GM12875 (cell line): ENCODE measurements around the gene TMC6.

Experiments used
- H3K4me3 ChIP-seq: one replicate; pipeline ENCODE4 v1.5.1; 2011; ENCODE audit warnings: low read depth, low read length, control low read depth
- CTCF ChIP-seq: IDR thresholded peaks from 2 replicates; pipeline ENCODE4 v1.5.1; 2011; ENCODE audit warnings: low read depth, mild to moderate bottlenecking, control low read depth, inconsistent platforms, low read length, moderate library complexity, borderline replicate concordance; ENCODE audit not compliant: insufficient read depth

TMC6 gene

GRCh38 chr17:78173097-78173715 lies 44.7 kb upstream of the TMC6 start:
- no peak for TF ChIP-seq CTCF
- no peak overlapping the region for H3K4me3 ChIP-seq

DNA sequence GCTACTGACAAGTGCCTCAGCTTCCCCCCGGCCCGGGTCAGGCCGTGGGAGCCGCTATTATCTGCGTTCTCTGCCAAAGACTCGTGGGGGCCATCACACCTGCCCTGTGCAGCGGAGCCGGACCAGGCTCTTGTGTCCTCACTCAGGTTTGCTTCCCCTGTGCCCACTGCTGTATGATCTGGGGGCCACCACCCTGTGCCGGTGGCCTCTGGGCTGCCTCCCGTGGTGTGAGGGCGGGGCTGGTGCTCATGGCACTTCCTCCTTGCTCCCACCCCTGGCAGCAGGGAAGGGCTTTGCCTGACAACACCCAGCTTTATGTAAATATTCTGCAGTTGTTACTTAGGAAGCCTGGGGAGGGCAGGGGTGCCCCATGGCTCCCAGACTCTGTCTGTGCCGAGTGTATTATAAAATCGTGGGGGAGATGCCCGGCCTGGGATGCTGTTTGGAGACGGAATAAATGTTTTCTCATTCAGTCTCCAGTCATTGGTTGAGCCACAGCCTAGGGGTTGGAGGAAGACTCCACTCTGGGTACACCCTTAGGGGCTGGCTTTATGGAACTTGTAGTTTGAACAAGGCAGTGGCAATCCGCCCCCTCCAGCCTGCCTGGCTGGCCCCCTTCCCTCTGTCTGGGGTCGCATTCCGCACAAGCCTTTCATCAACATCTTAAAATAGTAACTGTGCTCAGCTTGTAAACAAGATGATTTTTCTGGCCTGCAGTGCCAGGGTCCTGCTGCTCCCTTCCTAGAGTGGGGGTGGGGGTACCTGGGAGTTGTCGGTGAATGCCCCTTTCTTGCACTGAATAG lies 43.9 kb upstream of the TMC6 start:
- H3K4me3 ChIP-seq = peak overlapping the region; percentile 17
- TF ChIP-seq CTCF = no peak

DNA sequence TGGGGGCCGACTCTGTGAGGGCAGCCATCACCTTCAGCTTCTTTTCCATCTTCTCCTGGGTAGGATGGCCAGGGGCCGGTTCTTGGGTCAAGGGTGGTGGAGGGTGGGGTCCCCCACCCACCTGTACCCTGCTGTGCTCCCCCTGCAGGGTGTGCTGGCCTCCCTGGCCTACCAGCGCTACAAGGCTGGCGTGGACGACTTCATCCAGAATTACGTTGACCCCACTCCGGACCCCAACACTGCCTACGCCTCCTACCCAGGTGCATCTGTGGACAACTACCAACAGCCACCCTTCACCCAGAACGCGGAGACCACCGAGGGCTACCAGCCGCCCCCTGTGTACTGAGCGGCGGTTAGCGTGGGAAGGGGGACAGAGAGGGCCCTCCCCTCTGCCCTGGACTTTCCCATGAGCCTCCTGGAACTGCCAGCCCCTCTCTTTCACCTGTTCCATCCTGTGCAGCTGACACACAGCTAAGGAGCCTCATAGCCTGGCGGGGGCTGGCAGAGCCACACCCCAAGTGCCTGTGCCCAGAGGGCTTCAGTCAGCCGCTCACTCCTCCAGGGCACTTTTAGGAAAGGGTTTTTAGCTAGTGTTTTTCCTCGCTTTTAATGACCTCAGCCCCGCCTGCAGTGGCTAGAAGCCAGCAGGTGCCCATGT lies 43.2 kb upstream of the TMC6 start:
- peak overlapping the region; percentile 17 for H3K4me3 ChIP-seq

DNA sequence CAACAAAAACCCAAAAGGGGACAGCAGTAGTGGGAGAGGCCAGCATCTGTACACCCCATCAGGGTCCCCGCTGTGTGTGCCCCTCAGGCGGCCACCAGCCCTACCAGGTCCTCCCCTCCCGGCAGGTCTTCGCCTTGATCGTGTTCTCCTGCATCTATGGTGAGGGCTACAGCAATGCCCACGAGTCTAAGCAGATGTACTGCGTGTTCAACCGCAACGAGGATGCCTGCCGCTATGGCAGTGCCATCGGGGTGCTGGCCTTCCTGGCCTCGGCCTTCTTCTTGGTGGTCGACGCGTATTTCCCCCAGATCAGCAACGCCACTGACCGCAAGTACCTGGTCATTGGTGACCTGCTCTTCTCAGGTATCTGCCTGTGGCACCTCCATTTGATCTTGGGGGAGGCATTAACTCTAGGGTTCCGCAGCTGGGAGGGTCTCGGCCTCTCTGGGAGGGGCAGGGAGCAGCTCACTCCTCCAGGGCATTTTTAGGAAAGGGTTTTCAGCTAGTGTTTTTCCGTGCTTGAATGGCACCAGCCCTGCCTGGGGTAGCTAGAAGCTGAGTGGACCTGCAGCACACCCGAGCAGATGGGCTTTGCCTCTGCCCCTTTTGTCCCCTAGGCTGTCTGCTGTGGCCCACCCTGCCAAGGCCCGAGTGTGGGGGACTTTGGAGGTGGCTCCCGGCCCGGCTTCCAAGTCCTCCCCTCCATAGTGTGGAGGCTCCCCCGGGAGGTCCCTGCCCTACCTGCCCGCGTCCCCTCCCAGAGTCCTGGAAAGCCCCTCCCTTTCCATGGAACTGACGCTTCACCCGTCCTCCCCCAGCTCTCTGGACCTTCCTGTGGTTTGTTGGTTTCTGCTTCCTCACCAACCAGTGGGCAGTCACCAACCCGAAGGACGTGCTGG lies 42.4 kb upstream of the TMC6 start:
- no peak overlapping the region for H3K4me3 ChIP-seq
- TF ChIP-seq CTCF = no peak

GRCh38 chr17:78168903-78169793 lies 40.6 kb upstream of the TMC6 start:
- peak overlapping the region; percentile 63 for H3K4me3 ChIP-seq
- no peak for TF ChIP-seq CTCF

- no peak for TF ChIP-seq CTCF
Observed at GRCh38 chr17:78168242-78168902, 39.8 kb upstream of the TMC6 start, which contains the start of gene SYNGR2. Gene SYNGR2, plus strand, starts transcription at chr17:78168581. Its CDS starts 36 bp downstream, at chr17:78168617.

More at GRCh38 chr17:78168242-78168902, 39.8 kb upstream of the TMC6 start, which contains the start of gene SYNGR2:
- H3K4me3 ChIP-seq = peak within 1 kb of the TSS; percentile 63
